Thoracic aorta (tissue), 2 donors: Measurements from ENCODE around the gene ERI3. TPM values are rescaled to one million over a fixed set of nuclear protein-coding genes. Genes with fewer than 3 reads are reported as not detected.
A peak's percentile ranks its signal among the peaks of the same experiment; 100 is the strongest.

Experiments used
- ATAC-seq: fragments of 150-250 bp; one replicate; pipeline ENCODE4 v1.8.0; 2017; ENCODE audit warnings: low read depth; ENCODE audit not compliant: insufficient number of reproducible peaks, low FRiP score
- DNase-seq: peaks from one replicate; pipeline ENCODE4 v3.0.0-alpha.2; 2020; ENCODE audit warnings: low spot score
- H3K27ac ChIP-seq, 2 donors: fragments of 200-600 bp; sonication (generic); 1 replicate in 1 of 2; 2 replicates in 1 of 2; pipeline ENCODE4 v1.5.1; 2016; ENCODE audit warnings: mild to moderate bottlenecking in 2 of 2, moderate library complexity in 2 of 2
- H3K27me3 ChIP-seq: fragments of 200-600 bp; sonication (generic); replicated peaks from 2 replicates; pipeline ENCODE4 v1.6.0; 2016; ENCODE audit warnings: mild to moderate bottlenecking; ENCODE audit not compliant: insufficient read depth
- H3K36me3 ChIP-seq: fragments of 200-600 bp; sonication (generic); one replicate; pipeline ENCODE4 v1.5.1; 2016
- H3K4me1 ChIP-seq, 2 donors: fragments of 200-600 bp; sonication (generic); 1 replicate in 1 of 2; 2 replicates in 1 of 2; pipeline versions ENCODE4 v1.5.1 to v1.6.0; 2016; ENCODE audit warnings: low read depth in 2 of 2, mild to moderate bottlenecking in 1 of 2; ENCODE audit not compliant: control insufficient read depth in 1 of 2
- H3K4me3 ChIP-seq: fragments of 200-600 bp; sonication (generic); 2 replicates; pipeline ENCODE4 v1.5.1; 2016; ENCODE audit warnings: mild to moderate bottlenecking
- H3K9me3 ChIP-seq: fragments of 200-600 bp; sonication (generic); 2 replicates; pipeline ENCODE4 v1.5.1; 2016
- CTCF ChIP-seq: fragments of 200-600 bp; sonication (generic); IDR thresholded peaks from one replicate; pipeline ENCODE4 v1.5.1; 2019; ENCODE audit warnings: antibody characterized with exemption
- total RNA-seq, 2 donors: library from RNA; depleted of rRNA; stranded (reverse); fragments of >200 nt; gene quantifications; one replicate each; pipeline versions ENCODE4 v1.1.0 to v1.2.3, GENCODE V29; 2016

ERI3 gene
- total RNA-seq, 2 donors from 2014 or later: 41.5 to 96.3 TPM

- DNase-seq: no peak
- no peak for ATAC-seq
- Histone ChIP-seq H3K4me1 (peaks cover 24 to 46% of the 10 kb centered on the region in 2 donors), H3K27ac (peak overlapping the region; percentile 80 to 87), H3K27me3 (no peaks in the 10 kb centered on the region), H3K4me3 (no peak overlapping the region), H3K36me3 (no peaks in the 10 kb centered on the region), H3K9me3 (no peaks in the 10 kb centered on the region)
- no peak for TF ChIP-seq CTCF
These were observed 7.0 kb downstream of the ERI3 start for GRCh38 chr1:44348061-44348485.

DNA sequence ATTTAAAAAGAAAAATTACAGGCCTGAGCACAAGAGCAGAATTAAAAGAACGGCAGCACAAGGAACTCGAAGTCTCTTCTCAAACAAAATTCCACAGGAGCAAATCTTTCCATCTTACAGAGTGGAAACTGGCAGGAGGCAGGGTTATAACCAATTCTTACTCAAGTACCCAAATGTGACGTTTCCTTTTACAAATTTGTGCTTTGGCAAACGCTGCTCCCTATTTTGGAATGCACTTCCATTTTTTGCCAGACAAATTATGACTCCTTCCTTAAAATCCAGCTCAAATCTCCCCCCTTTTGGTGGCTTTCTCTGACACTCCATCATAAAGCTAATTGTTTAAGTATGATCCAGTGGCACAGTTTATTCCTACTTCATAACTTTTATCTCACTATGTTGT is 7.8 kb downstream of the ERI3 start:
- H3K27me3 ChIP-seq: no peaks in the 10 kb centered on the region
- peak overlapping the region; percentile 80 to 87 for H3K27ac ChIP-seq
- no peaks in the 10 kb centered on the region for H3K36me3 ChIP-seq
- peak overlapping the region; percentile 14 for H3K4me3 ChIP-seq
- no peak for DNase-seq
- H3K9me3 ChIP-seq: no peaks in the 10 kb centered on the region
- ATAC-seq: peak; percentile 93
- no peak for TF ChIP-seq CTCF
- peaks cover 24 to 39% of the 10 kb centered on the region in 2 donors for H3K4me1 ChIP-seq

- Histone ChIP-seq H3K27ac (peak overlapping the region; percentile 80 to 87), H3K9me3 (no peaks in the 10 kb centered on the region), H3K36me3 (no peaks in the 10 kb centered on the region), H3K4me1 (peaks cover 24 to 39% of the 10 kb centered on the region in 2 donors), H3K27me3 (no peaks in the 10 kb centered on the region), H3K4me3 (peak overlapping the region; percentile 14)
- DNase-seq: no peak
- ATAC-seq: no peak
- TF ChIP-seq CTCF: no peak
These were observed 8.2 kb downstream of the ERI3 start for GRCh38 chr1:44346878-44347277.

DNA sequence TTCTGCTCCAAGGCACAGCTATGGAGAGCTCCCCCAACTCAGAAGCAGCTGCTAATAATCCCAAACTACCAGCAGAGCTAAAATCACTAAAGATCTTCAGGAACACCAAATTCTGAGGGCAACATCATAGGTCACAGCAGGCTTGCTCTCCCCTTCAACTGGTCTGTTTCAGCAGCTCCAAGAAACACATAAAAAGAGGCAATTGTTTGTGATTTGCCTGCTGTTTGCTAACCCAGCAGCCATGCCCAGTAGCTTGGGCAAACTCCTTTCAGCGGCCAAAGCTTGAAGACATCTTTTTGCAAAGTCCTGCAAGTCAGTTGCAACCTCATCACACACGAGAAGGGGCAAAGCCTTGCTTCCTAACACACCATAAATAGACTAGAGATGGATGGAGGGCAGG is 8.9 kb downstream of the ERI3 start:
- ATAC-seq: no peak
- no peak for TF ChIP-seq CTCF
- Histone ChIP-seq H3K4me3 (no peak overlapping the region), H3K27ac (peak overlapping the region; percentile 80 to 87), H3K27me3 (no peaks in the 10 kb centered on the region), H3K9me3 (no peaks in the 10 kb centered on the region), H3K36me3 (no peaks in the 10 kb centered on the region), H3K4me1 (peaks cover 24 to 39% of the 10 kb centered on the region in 2 donors)
- DNase-seq: no peak

- no peak for ATAC-seq
- H3K27me3 ChIP-seq: no peaks in the 10 kb centered on the region
- peaks cover 24 to 39% of the 10 kb centered on the region in 2 donors for H3K4me1 ChIP-seq
- H3K9me3 ChIP-seq: no peaks in the 10 kb centered on the region
- no peak for TF ChIP-seq CTCF
- peak overlapping the region; percentile 80 to 87 for H3K27ac ChIP-seq
- no peak overlapping the region for H3K4me3 ChIP-seq
- no peak for DNase-seq
- H3K36me3 ChIP-seq: no peaks in the 10 kb centered on the region
These were observed 9.8 kb downstream of the ERI3 start for GRCh38 chr1:44345187-44345775.
